Osteocyte (in vitro differentiated cells): ENCODE data around the gene FOXN3. TPM values are rescaled to one million over a fixed set of nuclear protein-coding genes. Genes with fewer than 3 reads are reported as not detected.
A peak's percentile ranks its signal among the peaks of the same experiment; 100 is the strongest.

Experiments used
- DNase-seq: peaks from one replicate; pipeline ENCODE4 v3.0.0; 2021; ENCODE audit warnings: mixed read lengths; ENCODE audit not compliant: unreplicated experiment; ENCODE audit errors: extremely low spot score
- H3K27ac Mint-ChIP-seq: one replicate; pipeline ENCODE4 v1.8.0; 2021; ENCODE audit warnings: mild to moderate bottlenecking, mixed read lengths; ENCODE audit not compliant: unreplicated experiment
- H3K27me3 Mint-ChIP-seq: one replicate; pipeline ENCODE4 v1.8.0; 2021; ENCODE audit warnings: mixed read lengths; ENCODE audit not compliant: unreplicated experiment
- H3K36me3 Mint-ChIP-seq: one replicate; pipeline ENCODE4 v1.8.0; 2021; ENCODE audit warnings: mixed read lengths; ENCODE audit not compliant: unreplicated experiment
- H3K4me1 Mint-ChIP-seq: one replicate; pipeline ENCODE4 v1.8.0; 2021; ENCODE audit warnings: mixed read lengths; ENCODE audit not compliant: unreplicated experiment
- H3K4me3 Mint-ChIP-seq: one replicate; pipeline ENCODE4 v1.8.0; 2021; ENCODE audit warnings: mild to moderate bottlenecking, moderate library complexity, mixed read lengths; ENCODE audit not compliant: unreplicated experiment
- H3K9me3 Mint-ChIP-seq: one replicate; pipeline ENCODE4 v1.8.0; 2021; ENCODE audit warnings: mixed read lengths; ENCODE audit not compliant: unreplicated experiment
- CTCF ChIP-seq: fragments of 200-600 bp; sonication (generic); IDR thresholded peaks from 2 replicates; pipeline ENCODE4 v1.5.0; 2021; ENCODE audit warnings: antibody characterized with exemption, mild to moderate bottlenecking, moderate library complexity
- total RNA-seq: library from RNA; stranded (reverse); gene quantifications from 2 replicates; pipeline ENCODE4 v1.2.1, GENCODE V29; 2021

FOXN3 gene
- total RNA-seq, 1 donor from 2014 or later, result 120 TPM

GRCh38 chr14:89304561-89304960, 112.5 kb downstream of the FOXN3 start:
- no peaks in the 10 kb centered on the region for H3K9me3 Mint-ChIP-seq
- peak overlapping the region; percentile 96 for H3K27ac Mint-ChIP-seq
- peak overlapping the region; percentile 67 for H3K4me3 Mint-ChIP-seq
- TF ChIP-seq CTCF, result no peak
- peaks cover 8% of the 10 kb centered on the region for H3K36me3 Mint-ChIP-seq
- H3K27me3 Mint-ChIP-seq, result no peaks in the 10 kb centered on the region
- DNase-seq, result no peak
- peaks cover 49% of the 10 kb centered on the region for H3K4me1 Mint-ChIP-seq

GRCh38 chr14:89303456-89304435, 113.3 kb downstream of the FOXN3 start:
- H3K4me3 Mint-ChIP-seq, result peak overlapping the region; percentile 67
- peak overlapping the region; percentile 96 for H3K27ac Mint-ChIP-seq
- H3K9me3 Mint-ChIP-seq, result no peaks in the 10 kb centered on the region
- no peaks in the 10 kb centered on the region for H3K27me3 Mint-ChIP-seq
- peaks cover 11% of the 10 kb centered on the region for H3K36me3 Mint-ChIP-seq
- TF ChIP-seq CTCF, result no peak
- no peak for DNase-seq
- peaks cover 49% of the 10 kb centered on the region for H3K4me1 Mint-ChIP-seq

GRCh38 chr14:89302396-89302950, 114.6 kb downstream of the FOXN3 start:
- TF ChIP-seq CTCF, result no peak
- peak overlapping the region; percentile 96 for H3K27ac Mint-ChIP-seq
- no peak for DNase-seq
- no peaks in the 10 kb centered on the region for H3K9me3 Mint-ChIP-seq
- H3K4me1 Mint-ChIP-seq, result peaks cover 47% of the 10 kb centered on the region
- H3K36me3 Mint-ChIP-seq, result peaks cover 11% of the 10 kb centered on the region
- H3K27me3 Mint-ChIP-seq, result no peaks in the 10 kb centered on the region
- H3K4me3 Mint-ChIP-seq, result no peak overlapping the region

GRCh38 chr14:89299587-89299986, 117.4 kb downstream of the FOXN3 start:
- H3K27me3 Mint-ChIP-seq, result no peaks in the 10 kb centered on the region
- H3K4me3 Mint-ChIP-seq, result no peak overlapping the region
- H3K4me1 Mint-ChIP-seq, result peaks cover 29% of the 10 kb centered on the region
- H3K9me3 Mint-ChIP-seq, result no peaks in the 10 kb centered on the region
- DNase-seq, result no peak
- no peak overlapping the region for H3K27ac Mint-ChIP-seq
- TF ChIP-seq CTCF, result no peak
- H3K36me3 Mint-ChIP-seq, result peaks cover 12% of the 10 kb centered on the region
